Stimulated activated CD4-positive, alpha-beta T cell treated with anti-CD3 and anti-CD28 coated beads, Interleukin-12 subunit alpha, Interleukin-12 subunit beta, amount 100 ng/mL, for 24 hours (primary cell): ENCODE results near the gene TESMIN.

Experiments
- DNase-seq, 2 experiments: peaks; one replicate each; pipeline ENCODE4 v3.0.0-alpha.2; 2020; ENCODE audit warnings: low read depth in 2 of 2

Gene TESMIN

GRCh38 chr11:68661014-68661413 is 90.3 kb downstream of the TESMIN start:
- no peak for DNase-seq

GRCh38 chr11:68660066-68660810 is 91.1 kb downstream of the TESMIN start:
- DNase-seq, result no peak

GRCh38 chr11:68659158-68659921 is 92.0 kb downstream of the TESMIN start:
- no peak for DNase-seq

DNA sequence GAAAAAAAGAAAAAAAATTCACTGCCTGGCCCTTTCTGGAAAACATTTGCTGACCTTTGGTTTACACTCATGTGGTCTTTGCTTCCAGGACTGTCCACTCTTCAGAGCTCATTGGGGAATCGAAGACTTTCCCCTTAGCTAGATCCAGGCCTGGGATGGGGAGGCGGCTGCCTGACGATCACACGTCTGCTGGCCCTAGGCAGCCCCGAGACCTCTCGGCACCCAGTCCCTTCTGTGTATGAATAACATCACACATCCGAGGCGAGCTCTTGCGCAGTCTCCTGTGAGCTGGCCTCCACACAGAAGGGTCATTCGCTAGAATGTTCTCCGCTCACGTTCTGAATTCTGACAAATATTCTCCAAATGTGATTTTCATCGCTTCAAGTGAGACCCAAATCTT is 92.7 kb downstream of the TESMIN start:
- no peak for DNase-seq

DNA sequence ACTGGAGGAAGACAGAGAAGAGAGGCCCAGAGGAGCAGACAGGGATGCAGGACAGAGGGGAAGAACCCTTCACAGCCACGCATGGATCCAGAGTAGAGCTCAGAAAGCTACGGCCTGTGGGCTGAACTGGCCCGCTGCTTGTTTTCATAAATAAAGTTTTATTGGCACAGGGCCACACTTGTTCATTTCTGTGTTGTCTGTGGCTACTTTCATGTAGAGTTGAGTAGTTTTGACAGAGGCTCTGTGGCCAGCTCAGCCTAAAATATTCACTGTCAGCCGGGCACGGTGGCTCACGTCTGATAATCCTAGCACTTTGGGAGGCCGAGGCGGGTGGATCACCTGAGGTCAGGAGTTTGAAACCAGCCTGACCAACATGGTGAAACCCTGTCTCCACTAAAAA is 93.2 kb downstream of the TESMIN start:
- no peak for DNase-seq
